Panc1 (cell line): ENCODE results near the gene TESK2.

Source experiments
- CTCF ChIP-seq: fragments of 450-650 bp; IDR thresholded peaks from 2 replicates; pipeline ENCODE4 v1.5.1; 2017; ENCODE audit warnings: mild to moderate bottlenecking
- POLR2AphosphoS5 ChIP-seq: IDR thresholded peaks from 2 replicates; pipeline ENCODE4 v1.6.1; 2012; ENCODE audit warnings: mild to moderate bottlenecking, low read depth, low read length, moderate library complexity
- REST ChIP-seq, 2 experiments: IDR thresholded peaks; 2 replicates each; pipeline ENCODE4 v1.6.1; 2011 to 2012; ENCODE audit warnings: low read depth in 2 of 2, control low read depth in 1 of 2, low read length in 1 of 2, mild to moderate bottlenecking in 1 of 2, moderate library complexity in 1 of 2; ENCODE audit not compliant: insufficient read depth in 1 of 2

- TF ChIP-seq CTCF: no peak
- TF ChIP-seq REST (IDR thresholded peaks at IDR 0.05; ENCODE audit: insufficient read depth in 1 of 2, low read depth in 2 of 2, low read length in 1 of 2): no peak
- TF ChIP-seq POLR2AphosphoS5: no peak
Observed at GRCh38 chr1:45317166-45317565, 173.8 kb downstream of the TESK2 start.
